ENCODE measurements around the gene KIFC1.

The KIFC1 gene

DNA sequence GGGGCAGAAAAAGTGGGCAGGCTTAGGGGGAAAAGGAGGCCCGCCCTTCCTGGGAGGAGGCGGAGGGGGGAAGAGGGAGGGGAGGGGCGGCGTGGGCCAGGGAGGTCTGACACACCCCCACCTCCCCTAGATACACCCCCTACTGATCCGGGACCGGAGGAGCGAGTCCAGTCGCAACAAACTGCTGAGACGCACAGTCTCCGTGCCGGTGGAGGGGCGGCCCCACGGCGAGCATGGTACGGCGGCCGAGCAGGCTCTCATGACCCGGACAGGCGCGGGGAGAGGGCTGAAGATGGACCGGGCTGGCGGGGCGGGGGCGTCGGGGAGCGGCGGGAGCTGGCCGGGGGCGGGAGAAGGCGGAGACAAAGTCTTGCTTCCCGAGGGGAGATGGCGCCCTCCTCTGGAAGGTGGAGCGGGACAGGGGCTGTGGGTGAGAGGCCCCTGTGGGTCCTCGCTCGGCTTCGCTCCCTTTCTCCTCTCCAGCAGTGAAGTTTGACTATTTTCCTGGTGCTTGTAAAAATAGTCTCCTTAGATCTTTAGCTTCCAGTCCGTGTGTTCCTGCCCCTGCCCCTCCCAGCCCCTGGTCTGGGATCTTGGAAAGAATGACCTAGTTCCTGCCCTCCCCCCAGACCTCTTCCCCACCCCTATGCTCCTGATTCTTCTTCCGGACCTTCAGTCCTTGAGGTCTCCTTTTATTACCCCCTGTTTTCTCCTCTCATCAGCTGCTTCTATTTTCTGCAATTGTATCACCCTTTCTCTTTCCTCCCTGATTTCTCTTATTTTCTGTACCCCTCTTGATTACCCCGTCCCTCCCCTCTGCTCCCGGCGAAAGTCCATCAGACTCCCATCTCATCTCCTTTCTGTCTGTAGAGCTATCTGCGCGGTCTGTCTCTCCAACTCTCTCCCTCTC is 34.3 kb downstream of the KIFC1 start:
- DNase-seq (ENCODE audit: low spot score) = peak; percentile 87

DNA sequence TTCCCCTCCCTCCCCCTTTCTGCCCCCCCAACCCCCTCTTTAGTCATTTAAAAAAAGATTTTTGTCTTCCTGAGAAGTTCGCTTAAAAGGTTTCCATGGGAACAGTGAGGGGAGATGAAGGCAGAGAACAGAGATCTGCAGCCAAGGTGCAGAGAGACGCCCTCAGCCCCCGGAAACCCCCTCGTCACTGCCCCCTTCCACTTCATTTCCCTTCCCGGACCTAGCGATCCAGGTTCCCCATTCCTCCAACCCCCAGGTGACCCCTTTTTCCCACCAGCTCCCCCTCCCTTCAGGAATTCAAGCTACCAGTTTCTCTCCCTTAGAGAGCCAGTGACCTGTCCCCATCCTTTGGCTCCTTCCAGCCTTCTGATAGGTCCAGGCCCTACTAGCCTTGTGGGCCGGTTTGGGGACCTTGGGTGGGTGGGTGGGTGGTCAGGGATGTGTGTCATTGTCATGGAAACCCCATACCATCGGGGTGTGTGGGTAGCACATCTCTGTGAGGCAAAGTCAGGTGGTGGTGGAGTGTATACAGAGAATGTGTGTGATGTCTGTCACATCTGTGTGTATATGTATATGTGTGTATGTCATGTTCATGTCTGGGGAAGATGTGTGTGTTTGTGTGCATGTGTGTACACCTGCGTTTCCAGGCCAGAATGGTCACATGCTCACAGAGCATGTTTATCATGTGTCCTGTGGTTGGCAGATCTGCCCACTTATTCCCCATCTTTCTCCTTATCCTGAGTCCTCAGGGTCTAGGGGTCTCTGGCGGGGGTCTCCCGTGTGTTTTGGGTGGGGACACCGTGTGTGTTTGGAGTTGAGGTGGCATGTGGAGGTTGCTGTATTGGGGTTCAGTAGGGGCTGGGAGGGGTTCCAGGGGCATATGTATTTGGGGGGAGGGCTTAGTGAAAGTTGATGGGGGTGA is 35.2 kb downstream of the KIFC1 start:
- DNase-seq (ENCODE audit: low spot score) = peak; percentile 50

DNA sequence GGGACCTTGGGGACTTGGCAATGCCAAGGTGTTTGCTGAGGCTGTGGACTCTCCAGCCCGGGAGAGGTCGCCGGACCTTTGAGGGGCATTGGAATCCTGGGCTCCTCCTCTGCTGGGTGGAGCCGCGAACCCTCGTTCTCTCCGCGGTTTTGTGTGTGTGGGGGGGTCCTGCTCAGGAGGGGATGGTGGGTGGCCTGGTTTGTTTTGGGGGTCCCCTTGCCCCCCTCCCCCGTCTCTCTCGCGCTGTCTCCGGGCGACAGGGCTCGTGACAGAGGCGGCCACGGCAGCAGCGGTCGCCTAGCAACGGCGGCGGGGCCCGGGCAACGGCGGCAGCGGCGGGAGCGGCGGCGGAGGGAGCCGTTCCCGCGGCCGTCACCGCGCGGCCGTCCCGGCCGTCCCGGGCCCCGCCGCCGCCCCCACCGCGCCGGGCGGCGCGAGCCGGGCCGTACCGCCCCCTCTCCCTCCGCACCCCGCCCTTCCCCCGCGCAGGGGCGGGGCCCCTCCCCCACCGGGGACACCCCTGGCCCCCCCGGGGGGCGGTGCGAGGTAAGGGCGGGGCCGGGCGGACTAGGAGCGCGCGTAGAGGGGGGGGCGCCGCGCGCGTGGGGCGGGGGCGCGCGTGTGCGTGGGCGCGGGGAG is 36.1 kb downstream of the KIFC1 start:
- peak; percentile 66 for DNase-seq (ENCODE audit: low spot score)

DNA sequence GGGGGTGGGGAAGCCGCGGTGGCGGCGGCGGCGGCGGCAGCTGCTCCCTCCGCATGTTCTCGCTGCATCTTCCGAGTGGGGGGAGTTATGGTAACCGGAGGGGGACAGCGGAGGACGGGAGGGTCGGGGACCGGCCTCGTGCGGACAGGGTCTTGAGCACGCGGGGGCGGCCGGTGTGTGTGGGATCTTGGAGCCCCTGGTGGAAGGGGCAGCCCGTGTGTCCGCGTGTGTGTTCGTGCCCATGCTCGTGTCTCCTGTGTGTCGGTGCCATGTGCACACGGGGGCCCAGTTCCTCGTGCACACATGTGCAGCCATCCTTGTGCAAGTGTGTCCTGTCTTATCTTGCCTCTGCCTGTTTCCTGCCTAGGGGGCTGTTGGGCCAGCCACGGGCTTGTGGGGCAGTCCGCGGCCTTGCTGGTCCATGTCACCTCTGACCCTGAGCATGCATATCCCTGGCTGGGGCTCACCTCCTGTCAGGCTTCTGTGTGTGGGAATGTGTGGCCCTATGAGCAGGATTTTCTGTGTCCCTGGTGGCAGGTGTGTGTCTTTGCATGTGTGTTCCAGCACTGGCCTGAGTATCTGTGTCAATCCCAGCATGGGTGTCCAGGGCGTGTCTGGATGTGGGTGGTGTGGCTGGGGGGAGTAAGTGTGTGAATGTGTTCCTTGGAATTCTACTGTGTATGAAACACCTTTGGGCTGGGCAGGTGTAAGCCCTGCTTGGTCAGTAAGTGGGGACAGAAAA is 36.8 kb downstream of the KIFC1 start:
- DNase-seq (ENCODE audit: low spot score) = peak; percentile 32

DNA sequence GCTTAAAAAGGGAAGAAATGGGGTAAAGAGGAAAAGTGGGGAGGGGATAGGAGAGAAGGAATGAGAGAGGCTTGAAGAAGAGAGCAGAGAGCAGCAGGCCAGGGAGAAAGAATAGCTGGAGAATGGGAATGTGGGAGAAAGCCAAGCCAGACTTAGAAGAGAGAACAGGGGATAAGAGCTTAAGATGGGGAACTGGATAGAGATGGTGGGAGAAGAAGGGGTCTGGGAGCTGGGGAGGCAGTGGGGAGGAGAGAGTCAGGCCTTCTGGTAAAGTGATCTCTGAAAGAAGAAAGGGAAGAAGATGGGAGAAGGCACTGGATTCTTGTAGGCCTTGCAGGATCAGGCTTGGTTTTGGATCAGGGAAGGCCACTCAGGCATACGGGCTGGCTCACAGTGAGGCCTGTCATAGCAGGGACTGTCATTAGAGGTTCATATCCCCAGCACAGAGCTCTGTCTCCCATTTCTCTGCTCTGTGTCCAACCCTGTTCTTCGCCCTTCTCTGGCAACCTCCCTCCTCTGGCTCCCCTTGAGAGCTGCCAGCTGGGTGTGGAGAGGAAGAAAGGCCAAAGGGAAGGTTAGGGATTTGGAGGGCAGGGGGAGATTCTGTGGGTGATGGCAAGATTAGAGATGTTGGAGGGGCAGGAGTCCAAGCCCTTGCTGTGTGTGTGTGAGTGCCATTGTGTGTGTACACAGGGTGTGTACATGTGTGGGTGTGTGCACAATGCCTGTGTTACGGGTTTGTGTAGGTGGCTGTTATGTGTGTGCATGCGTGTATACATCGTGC is 37.5 kb downstream of the KIFC1 start:
- DNase-seq (ENCODE audit: low spot score) = no peak

DNA sequence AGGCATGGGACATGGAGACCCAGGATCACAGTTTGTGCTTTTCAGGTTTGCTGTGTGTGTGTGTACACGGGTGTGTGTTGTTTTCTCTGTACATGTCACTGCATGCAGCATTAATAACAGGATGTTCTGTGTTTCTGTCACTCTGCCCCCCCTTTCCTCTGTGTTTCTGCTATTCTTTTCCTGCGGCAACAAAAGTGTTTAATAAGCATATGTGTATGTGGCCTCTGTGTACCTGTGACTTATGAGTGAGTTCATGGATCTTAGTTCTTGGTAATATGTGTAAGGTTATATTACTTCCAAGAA is 38.1 kb downstream of the KIFC1 start:
- peak; percentile 79 for DNase-seq (ENCODE audit: low spot score)

DNA sequence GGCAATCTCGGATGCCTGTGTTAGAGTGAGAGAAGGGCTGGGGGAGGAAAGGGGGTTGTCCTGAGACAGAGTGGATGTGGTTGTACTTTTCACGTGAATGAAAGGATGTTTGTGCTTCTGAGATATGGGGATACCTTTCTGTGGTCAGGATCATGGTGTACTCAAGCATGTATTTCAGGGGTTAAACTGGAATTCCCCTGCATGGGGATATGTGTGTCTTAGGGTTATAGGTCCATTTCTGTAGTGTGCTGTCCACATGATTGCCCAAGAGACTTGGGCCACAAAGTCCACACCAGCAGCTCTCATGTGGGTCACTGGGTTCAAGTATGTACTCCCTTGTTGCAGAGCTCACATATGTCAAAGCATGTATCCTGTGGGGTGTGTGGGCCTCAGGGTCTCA is 38.7 kb downstream of the KIFC1 start:
- DNase-seq (ENCODE audit: low spot score) = no peak

DNA sequence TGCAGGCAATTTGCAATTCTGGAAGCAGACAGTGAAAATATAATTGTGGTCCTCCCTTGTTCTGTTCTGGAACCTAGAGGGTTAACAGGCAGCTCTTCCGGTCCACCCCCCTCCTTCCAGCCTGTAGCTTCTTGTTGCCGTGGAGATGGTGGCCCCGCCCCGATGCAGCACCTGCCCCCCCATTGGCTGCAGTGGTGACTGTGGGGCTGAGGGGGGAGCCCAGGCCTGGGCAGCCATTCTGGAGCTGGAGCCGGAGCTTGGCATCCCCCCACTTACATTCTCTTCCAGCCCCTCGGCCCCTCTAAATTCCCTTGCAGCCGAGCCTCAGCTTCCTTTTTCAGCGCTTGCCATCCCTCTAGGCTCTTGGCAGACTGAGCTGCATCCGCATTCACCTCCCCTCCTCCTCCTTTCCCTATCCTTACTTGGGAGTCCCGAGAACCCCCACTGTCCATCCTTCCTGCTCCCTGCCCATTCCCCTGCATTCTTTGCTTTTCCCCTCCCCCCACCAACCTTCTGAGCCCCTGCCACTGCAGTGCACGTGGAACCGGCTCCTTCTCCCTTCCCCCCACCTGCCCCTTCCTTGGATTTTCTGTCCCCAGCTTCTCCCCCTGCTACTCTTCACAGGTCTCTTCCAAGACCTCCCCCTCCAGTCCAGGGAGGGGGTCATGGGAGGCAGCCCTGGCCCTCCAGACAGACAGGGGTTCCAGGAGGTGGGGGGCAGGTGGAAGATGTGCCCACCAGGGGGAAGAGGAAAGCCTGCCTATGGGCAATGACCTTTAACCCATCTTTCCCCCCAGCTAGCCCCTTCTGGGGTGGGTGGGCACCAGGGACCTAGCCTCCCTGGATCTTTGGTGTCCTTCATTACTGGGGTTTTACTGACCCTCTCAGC is 39.6 kb downstream of the KIFC1 start:
- peak; percentile 87 for DNase-seq (ENCODE audit: low spot score)

DNA sequence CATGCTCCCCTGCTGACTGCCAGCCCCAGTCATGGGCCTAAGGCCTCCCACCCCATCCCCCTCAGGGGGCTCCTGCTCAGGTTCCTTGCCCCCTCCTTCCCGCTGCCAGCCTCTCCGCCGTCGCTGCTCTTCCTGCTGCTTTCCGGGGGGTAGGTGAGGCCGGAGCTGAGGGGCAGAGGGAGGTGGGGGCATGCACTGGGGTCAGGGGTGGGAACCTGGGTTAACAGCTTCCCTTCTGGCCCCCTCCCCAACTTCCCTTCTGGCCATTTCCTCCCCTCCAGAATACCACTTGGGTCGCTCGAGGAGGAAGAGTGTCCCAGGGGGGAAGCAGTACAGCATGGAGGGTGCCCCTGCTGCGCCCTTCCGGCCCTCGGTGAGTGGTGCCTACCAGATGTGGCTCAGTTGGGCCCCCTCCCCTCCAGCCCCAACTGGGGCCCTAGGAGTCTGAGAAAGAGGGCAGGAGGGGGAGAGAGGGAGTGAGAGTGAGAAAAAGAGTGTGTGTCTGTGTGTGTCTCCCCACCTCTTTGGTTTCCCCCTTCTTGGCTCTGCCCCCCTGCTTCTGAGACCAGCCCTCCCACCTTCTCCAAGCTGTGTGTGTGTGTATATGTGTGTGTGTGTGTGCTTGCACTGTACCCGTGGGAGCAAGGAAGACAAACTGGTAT is 40.4 kb downstream of the KIFC1 start:
- DNase-seq (ENCODE audit: low spot score) = no peak

DNA sequence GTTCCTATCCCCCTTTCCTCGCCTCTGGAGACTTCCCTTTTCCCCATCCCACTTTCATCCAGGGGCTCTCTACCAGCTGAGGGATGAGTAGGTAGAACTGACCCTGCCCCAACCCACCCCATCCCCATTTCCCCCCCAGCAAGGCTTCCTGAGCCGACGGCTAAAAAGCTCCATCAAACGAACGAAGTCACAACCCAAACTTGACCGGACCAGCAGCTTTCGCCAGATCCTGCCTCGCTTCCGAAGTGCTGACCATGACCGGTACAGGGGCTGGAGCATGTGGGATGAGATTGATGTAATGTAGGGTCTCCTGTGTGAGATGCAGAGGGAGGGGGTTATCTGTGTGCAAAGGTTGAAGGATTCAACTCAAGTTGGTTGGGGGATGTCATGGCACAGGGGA is 40.9 kb downstream of the KIFC1 start:
- DNase-seq (ENCODE audit: low spot score) = no peak

DNA sequence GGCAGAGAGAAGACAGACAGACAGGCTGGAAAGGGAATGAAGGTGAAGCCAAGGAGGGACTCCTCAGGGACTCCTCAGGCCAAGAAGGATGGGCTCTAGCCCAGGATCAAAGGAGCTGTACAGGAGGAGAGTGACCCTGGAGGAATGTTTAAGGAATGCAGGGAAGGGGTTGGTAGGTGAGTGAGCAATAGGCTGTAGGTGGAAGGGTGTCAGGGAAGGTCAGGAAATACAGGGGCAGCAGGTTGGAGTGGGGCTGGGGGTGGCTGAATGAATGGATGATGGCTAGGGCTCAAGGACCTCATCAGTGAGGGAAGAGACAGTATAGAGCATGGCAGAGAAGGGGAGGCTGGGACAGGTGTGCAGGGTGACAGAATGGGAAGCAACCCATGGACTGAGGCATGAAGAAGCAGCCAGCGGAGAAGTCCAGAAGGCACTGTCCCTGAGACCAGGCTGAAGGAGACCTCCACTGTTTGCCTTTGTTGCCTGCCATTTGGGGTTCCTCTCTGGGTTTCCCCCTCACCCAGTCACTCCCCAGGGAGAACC is 41.4 kb downstream of the KIFC1 start:
- DNase-seq (ENCODE audit: low spot score) = no peak

DNA sequence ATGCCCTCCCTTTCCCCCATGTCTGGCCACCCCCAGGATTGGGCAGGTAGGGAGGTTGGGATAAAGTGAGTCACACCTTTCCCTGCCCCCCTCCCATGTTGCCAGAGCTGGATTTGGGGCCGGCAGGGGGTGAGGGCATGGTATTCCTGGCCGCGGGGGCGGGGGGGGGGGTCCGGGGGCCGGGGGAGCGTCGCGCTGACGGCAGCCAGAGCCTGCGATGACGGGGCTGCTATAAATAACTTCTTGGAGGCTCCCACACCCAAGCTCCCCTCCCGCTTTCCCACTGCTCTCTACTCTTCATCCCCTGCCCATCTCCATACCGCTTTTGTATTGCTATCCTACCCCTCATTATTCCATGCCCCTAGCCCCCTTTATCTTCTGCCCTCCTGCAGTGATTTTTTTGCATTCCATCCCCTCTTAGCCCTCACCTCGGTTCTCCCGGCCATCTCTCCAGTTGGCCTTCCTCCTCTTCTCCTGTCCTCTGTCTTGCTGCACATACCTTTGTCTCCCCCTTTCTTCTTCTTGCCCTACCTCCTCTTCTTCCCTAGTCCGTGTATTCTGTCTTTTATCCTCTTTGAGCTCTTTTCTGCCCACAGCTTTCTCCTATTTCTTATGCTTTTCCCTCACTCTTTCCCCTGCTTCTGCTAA is 42.0 kb downstream of the KIFC1 start:
- no peak for DNase-seq (ENCODE audit: low spot score)

DNA sequence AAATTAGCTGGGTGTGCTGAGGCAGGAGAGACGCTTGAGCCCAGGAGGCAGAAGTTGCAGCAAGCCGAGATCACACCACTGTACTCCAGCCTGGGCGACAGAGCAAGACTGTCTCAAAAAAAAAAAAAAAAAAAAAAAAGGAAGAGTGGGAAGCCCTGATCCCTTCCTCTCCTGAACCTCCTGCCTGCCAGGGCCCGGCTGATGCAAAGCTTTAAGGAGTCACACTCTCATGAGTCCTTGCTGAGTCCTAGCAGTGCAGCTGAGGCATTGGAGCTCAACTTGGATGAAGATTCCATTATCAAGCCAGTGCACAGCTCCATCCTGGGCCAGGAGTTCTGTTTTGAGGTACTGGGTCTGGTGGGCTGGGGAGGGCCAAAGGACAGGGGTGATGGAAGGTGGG is 43.3 kb downstream of the KIFC1 start:
- DNase-seq (ENCODE audit: low spot score) = no peak

DNA sequence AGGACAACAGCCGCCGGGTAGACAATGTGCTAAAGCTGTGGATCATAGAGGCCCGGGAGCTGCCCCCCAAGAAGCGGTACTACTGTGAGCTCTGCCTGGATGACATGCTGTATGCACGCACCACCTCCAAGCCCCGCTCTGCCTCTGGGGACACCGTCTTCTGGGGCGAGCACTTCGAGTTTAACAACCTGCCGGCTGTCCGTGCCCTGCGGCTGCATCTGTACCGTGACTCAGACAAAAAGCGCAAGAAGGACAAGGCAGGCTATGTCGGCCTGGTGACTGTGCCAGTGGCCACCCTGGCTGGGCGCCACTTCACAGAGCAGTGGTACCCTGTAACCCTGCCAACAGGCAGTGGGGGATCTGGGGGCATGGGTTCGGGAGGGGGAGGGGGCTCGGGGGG is 46.0 kb downstream of the KIFC1 start:
- no peak for DNase-seq (ENCODE audit: low spot score)

DNA sequence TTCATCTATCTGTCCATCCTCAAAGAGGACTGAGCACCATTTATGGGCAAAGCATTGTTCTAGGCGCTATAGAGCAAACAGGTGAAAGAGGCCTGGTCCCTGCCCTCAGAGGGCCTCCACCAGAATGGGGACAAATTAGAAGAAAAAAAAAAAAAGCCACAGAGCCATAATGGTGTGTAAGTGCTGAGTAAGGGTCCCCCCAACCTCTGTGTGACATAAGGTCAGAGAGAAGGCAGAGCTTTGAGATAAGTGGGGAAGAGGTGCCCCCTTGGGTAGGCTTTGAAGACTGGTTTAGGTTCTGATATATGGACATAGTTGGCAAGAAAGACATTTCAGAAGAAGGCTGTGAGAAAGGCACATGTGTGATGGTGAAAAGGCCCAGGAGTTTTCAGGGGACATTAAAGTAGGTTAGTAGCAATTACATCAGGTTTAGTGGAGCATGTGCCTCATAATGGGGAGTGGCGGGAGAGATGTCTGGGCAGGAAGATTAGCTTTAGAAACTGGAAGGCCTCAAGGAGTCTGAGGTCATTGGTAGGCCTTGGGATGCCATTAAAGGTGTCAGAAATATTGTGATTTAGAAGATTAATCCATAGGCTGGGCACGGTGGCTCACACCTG is 47.5 kb downstream of the KIFC1 start:
- DNase-seq (ENCODE audit: low spot score) = no peak

DNA sequence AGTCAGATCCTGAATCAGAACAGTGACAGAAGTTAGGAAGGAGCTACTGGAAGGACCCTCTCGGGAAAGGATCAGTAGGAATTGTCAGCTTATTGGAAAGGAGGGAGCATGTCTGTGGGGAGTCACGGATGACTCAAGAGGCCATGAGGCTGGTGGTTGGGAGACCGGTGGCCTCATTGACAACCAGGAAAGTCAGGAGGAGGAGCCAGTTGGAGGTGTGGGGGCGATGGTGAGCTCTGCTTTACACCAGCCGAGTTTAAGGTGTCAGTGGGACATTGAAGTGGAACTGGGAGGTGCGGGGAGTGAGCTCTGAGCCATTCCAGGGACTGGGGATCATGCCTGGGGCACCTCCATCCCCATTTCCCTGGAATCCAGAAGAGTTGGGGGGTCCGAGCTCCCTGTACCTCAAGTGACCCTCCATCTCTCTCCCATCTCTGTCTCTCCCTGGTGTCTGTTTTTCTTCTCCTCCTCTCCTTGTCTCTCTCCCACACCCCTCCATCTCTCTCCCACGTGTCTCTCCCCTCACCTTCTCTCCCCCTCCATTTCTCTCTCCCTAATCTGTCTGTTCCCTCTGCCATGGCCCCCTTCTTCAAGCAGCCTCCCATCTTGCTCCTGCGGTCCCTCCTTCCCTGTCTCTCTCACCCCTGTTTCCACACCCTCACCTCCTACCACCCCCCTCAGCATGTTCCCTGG is 48.5 kb downstream of the KIFC1 start:
- DNase-seq (ENCODE audit: low spot score) = no peak

DNA sequence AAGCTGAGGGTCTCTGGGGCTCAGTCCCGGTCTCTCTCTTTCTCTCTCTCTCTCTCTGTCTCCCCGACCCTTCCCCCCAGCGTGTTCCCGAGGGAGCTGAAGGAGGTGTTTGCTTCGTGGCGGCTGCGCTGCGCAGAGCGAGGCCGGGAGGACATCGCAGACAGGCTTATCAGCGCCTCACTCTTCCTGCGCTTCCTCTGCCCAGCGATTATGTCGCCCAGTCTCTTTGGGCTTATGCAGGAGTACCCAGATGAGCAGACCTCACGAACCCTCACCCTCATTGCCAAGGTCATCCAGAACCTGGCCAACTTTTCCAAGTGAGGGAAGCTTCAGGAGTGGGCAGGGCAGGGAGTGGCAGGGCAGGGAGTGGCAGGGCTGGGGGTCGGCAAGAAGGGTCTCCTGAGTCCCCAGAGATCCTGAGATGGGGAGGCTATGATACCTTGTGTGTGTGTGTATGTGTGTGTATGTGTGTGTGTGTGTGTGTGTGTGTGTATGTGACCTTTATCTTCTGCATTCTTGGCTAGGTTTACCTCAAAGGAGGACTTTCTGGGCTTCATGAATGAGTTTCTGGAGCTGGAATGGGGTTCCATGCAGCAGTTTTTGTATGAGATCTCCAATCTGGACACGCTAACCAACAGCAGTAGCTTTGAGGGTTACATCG is 49.2 kb downstream of the KIFC1 start:
- DNase-seq (ENCODE audit: low spot score) = no peak

Data from CD4-positive, alpha-beta T cell treated with Interleukin-2 at 100 ng/mL for 4 hours (primary cell).